ENCODE results near the gene MAST4. TPM values are rescaled to one million over a fixed set of nuclear protein-coding genes. Genes with fewer than 3 reads are reported as not detected.

MAST4 gene
- total and polyA plus RNA-seq, 2 of the 8 experiments (the other 6 are each of a cell fraction or from before 2014, with no cell fraction given) = 1.5 to 2.6 TPM

DNA sequence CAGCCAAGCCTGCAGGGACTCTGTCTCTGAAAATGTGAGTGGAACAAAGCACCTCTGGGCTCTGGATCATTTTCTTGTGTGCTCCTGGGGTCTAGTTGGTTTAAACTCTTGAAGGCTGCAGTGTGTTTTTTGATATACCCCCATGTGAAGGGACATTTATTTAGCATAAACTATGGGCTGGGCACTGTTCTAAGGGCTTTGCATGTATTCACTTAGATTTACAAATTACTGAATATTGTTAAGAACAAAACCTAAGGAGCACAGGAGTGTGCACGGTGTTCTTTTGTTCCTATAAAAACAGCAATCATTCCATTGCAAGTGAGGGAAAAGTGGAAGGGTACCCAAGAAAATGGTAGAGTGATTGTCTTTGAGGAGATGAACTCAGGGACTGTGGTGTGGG is 620.4 kb downstream of the MAST4 start (continued):
- no peak for TF ChIP-seq USF2 (IDR thresholded peaks at IDR 0.05; ENCODE audit: low read length)
- TF ChIP-seq SP4 (IDR thresholded peaks at IDR 0.05; ENCODE audit: low read length) = no peak
- no peak for TF ChIP-seq ASH2L (IDR thresholded peaks at IDR 0.05; ENCODE audit: low read length)

Measured in H1 (cell line).